KMS-11 (cell line): ENCODE measurements around the gene R3HDM4.

ENCODE experiments used
- H2AFZ ChIP-seq: fragments of 200-600 bp; sonication (generic); 2 replicates; pipeline ENCODE4 v1.6.1; 2016; ENCODE audit warnings: antibody characterized with exemption, mixed run types, low read depth
- H3K27ac ChIP-seq: fragments of 200-600 bp; sonication (generic); 2 replicates; pipeline ENCODE4 v1.6.1; 2016; ENCODE audit warnings: mild to moderate bottlenecking, mixed run types
- H3K27me3 ChIP-seq: fragments of 200-600 bp; sonication (generic); 2 replicates; pipeline ENCODE4 v1.6.1; 2017; ENCODE audit warnings: mild to moderate bottlenecking, low read depth, mixed run types, moderate library complexity; ENCODE audit not compliant: insufficient read depth
- H3K36me3 ChIP-seq: fragments of 200-600 bp; sonication (generic); 2 replicates; pipeline ENCODE4 v1.6.1; 2017; ENCODE audit warnings: mild to moderate bottlenecking, mixed run types; ENCODE audit not compliant: insufficient read depth
- H3K4me1 ChIP-seq: fragments of 200-600 bp; sonication (generic); 2 replicates; pipeline ENCODE4 v1.6.1; 2016; ENCODE audit warnings: mild to moderate bottlenecking, low read depth, mixed run types; ENCODE audit not compliant: poor library complexity, severe bottlenecking
- H3K4me2 ChIP-seq: fragments of 200-600 bp; sonication (generic); 2 replicates; pipeline ENCODE4 v1.7.0; 2016; ENCODE audit warnings: mild to moderate bottlenecking, mixed run types
- H3K4me3 ChIP-seq: fragments of 200-600 bp; sonication (generic); IDR thresholded peaks from 2 replicates; pipeline ENCODE4 v1.6.1; 2017; ENCODE audit warnings: low read depth, low read length, mixed read lengths; ENCODE audit not compliant: insufficient read depth
- H3K79me2 ChIP-seq: fragments of 200-600 bp; sonication (generic); 2 replicates; pipeline ENCODE4 v1.6.1; 2016; ENCODE audit warnings: low read depth, mixed run types; ENCODE audit not compliant: insufficient read depth
- H3K9ac ChIP-seq: fragments of 200-600 bp; sonication (generic); 2 replicates; pipeline ENCODE4 v1.6.1; 2016; ENCODE audit warnings: mild to moderate bottlenecking, mixed run types
- H4K20me1 ChIP-seq: fragments of 200-600 bp; sonication (generic); 2 replicates; pipeline ENCODE4 v1.6.1; 2016; ENCODE audit warnings: mild to moderate bottlenecking, mixed run types; ENCODE audit not compliant: insufficient read depth
- TF ChIP-seq, protein P1 (sequence below): fragments of 200-600 bp; sonication (generic); conservative IDR thresholded peaks from 2 replicates; pipeline ENCODE4 v1.6.1; 2017; ENCODE audit warnings: low read depth, mild to moderate bottlenecking, antibody characterized with exemption, low read length, moderate library complexity, mixed read lengths

Gene R3HDM4

DNA sequence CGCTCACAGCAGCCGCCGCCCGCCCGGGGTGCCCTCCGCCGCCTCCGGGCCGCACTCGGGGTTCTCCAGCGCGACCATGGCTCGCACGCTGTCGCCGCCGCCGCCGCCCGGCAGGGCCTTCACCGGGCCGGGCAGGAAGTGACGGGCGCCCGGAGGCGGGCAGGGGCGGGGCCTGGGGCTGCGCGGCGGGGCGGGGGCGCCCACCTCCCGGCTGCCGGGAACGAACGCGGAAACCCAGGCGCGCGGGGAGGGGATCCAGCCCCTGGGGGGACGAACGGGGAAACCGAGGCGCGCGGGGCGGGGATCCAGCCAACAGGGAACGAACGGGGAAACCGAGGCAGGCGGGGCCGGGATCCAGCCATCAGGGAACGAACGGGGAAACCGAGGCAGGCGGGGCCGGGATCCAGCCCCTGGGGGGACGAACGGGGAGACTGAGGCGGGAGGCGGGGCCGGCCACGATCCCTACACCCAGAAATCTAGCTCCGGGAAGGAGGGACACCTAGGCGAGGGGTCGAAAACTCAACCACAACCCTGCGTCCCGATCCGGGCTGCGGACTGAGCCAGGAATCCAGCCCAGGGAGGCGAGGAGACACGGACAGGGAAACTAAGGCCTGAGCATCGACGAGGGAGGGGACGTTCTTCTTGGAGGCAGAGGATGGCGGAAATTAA, at the start of gene R3HDM4:
Gene R3HDM4 (minus strand): TSS at position 140 of the 669 bp plus-strand sequence. CDS start 62 bp downstream, at position 78.
- Histone ChIP-seq H3K27ac (no peak within 1 kb of the TSS), H3K4me1 (peaks cover 11% of the 10 kb centered on the region), H3K9ac (peak within 1 kb of the TSS; percentile 66; the same call in 1 of the 2 replicates), H4K20me1 (no peaks in the 10 kb centered on the region), H3K4me3 (no peak within 1 kb of the TSS), H3K4me2 (peak within 1 kb of the TSS; percentile 80), H3K79me2 (peaks cover 11% of the 10 kb centered on the region; the same call in 1 of the 2 replicates), H3K27me3 (peaks cover 13% of the 10 kb centered on the region), H3K36me3 (no peaks in the 10 kb centered on the region), H2AFZ (peak within 1 kb of the TSS; percentile 82)
- TF ChIP-seq, protein P1, sequence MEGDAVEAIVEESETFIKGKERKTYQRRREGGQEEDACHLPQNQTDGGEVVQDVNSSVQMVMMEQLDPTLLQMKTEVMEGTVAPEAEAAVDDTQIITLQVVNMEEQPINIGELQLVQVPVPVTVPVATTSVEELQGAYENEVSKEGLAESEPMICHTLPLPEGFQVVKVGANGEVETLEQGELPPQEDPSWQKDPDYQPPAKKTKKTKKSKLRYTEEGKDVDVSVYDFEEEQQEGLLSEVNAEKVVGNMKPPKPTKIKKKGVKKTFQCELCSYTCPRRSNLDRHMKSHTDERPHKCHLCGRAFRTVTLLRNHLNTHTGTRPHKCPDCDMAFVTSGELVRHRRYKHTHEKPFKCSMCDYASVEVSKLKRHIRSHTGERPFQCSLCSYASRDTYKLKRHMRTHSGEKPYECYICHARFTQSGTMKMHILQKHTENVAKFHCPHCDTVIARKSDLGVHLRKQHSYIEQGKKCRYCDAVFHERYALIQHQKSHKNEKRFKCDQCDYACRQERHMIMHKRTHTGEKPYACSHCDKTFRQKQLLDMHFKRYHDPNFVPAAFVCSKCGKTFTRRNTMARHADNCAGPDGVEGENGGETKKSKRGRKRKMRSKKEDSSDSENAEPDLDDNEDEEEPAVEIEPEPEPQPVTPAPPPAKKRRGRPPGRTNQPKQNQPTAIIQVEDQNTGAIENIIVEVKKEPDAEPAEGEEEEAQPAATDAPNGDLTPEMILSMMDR, result no peak

DNA sequence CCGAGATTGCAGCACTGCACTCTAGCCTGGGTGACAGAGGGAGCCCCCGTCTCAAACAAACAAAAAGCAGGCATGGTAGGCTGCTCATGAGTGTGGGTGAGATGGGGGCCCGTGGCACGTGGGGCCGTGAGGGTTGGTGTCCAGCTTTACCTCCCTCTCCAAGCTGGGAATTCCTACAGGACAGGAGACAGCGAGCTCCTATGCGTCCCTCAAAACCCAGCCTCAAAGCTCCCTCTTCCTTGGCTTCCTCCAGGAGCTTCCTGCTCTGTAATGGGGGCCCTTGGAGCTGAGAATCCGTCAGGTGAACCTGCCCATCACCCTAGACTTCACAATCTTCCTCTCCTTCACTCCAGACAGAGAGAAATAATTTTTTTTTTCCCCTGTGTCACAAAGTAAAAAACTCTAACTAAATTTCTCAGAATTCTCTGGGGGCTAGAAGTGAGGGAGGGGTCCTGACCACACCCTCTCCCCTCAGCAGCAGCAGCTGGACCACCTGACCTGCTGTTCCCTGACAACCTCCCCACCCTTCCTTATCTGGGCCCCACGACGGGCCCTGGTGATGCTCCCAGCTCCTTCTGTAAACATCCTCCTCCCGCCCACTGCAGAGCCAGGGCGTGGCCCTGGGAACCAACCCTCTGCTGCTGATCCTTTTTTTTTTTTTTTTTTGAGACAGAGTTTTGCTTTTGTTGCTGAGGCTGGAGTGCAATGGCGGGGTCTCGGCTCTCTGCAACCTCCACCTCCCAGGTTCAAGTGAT, 49.0 kb upstream of the R3HDM4 start:
- Histone ChIP-seq H2AFZ (no peak overlapping the region), H3K4me1 (no peaks in the 10 kb centered on the region), H3K4me3 (no peak overlapping the region), H3K79me2 (no peaks in the 10 kb centered on the region), H3K27me3 (no peaks in the 10 kb centered on the region), H3K4me2 (no peak overlapping the region), H3K9ac (no peak overlapping the region), H3K36me3 (no peaks in the 10 kb centered on the region), H3K27ac (no peak overlapping the region), H4K20me1 (no peaks in the 10 kb centered on the region)
- TF ChIP-seq, protein P1, result no peak

DNA sequence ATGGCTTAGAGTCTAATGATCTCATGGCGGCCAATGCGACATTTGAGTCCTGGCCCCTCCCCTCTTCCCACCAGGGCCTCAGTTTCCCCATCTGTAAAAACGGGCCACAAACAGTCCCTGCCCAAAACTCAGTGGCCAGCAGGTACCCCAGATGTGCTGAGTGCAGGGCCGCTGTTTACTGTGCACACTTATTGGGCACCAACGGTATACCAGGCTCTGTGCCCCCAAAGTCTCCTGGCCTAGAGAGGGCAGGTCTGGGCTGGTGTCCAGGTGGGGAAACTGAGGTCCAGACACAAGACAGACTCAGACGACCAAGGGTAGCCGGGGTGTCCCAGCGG, 47.6 kb upstream of the R3HDM4 start:
- Histone ChIP-seq H3K4me2 (no peak overlapping the region), H3K4me1 (no peaks in the 10 kb centered on the region), H3K79me2 (no peaks in the 10 kb centered on the region), H3K27ac (no peak overlapping the region), H3K27me3 (no peaks in the 10 kb centered on the region), H2AFZ (no peak overlapping the region), H3K36me3 (no peaks in the 10 kb centered on the region), H3K4me3 (no peak overlapping the region), H3K9ac (no peak overlapping the region), H4K20me1 (no peaks in the 10 kb centered on the region)
- TF ChIP-seq, protein P1, result no peak

DNA sequence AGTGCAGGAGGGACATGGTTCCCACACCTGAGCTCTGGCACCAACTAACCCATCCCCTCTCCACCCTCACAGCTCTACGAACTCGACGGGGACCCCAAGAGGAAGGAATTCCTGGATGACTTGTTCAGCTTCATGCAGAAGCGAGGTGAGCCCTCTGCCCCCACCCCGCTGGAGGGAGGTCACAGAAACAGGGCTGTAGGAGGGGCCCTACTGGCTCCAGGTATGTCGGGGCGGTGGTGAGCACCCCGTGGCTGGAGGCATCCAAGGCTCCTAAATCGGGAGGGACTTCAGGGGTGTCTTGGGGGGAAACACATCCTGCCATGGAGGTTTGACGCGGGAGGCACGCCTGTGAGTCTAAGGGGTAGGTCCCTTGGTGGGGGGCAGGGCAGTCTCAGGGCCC, 47.0 kb upstream of the R3HDM4 start:
- TF ChIP-seq, protein P1, result no peak
- Histone ChIP-seq H3K4me3 (no peak overlapping the region), H3K4me2 (no peak overlapping the region), H2AFZ (no peak overlapping the region), H3K9ac (no peak overlapping the region), H3K27ac (no peak overlapping the region), H3K79me2 (no peaks in the 10 kb centered on the region), H3K27me3 (no peaks in the 10 kb centered on the region), H3K4me1 (no peaks in the 10 kb centered on the region), H4K20me1 (no peaks in the 10 kb centered on the region), H3K36me3 (no peaks in the 10 kb centered on the region)
